RWPE1 (cell line): ENCODE results near the gene TMPRSS11D.

Experiments used
- CTCF ChIA-PET: fragments of 350-600 bp; sonication (Branson Sonifier 250); formaldehyde crosslinking; extraction: SDS; loops from one replicate; lab custom pipeline; 2021; lab: Yijun Ruan, JAX
- POLR2A ChIA-PET: fragments of 400-600 bp; formaldehyde crosslinking; extraction: SDS; loops from one replicate; lab custom pipeline; 2020; ENCODE audit warnings: antibody characterized with exemption; ENCODE audit not compliant: low non-redundant PET; lab: Yijun Ruan, JAX
- DNase-seq: peaks from one replicate; pipeline ENCODE4 v3.0.0; 2012; ENCODE audit warnings: low spot score
- H3K27ac ChIP-seq: fragments of 450-650 bp; 2 replicates; pipeline ENCODE4 v1.5.1; 2017
- CTCF ChIP-seq: fragments of 450-650 bp; conservative IDR thresholded peaks from 2 replicates; pipeline ENCODE4 v1.5.1; 2017; ENCODE audit warnings: low read depth, mild to moderate bottlenecking

The TMPRSS11D gene

GRCh38 chr4:67779631-67780030 is 104.2 kb downstream of the TMPRSS11D start:
- CTCF ChIA-PET, result interaction anchor here (0.6 to 1.5 kb wide), 3 partner anchors 8 to 73 kb away, joined by 3 to 4 read pairs (median 3); no protein-coding TSS in a partner anchor
- H3K27ac ChIP-seq, result no peak overlapping the region
- POLR2A ChIA-PET, result no interaction called here
- no peak for TF ChIP-seq CTCF
- DNase-seq, result peak; percentile 68

GRCh38 chr4:67776746-67777145 is 107.1 kb downstream of the TMPRSS11D start:
- TF ChIP-seq CTCF, result no peak
- POLR2A ChIA-PET, result no interaction called here
- DNase-seq, result no peak
- CTCF ChIA-PET, result interaction anchor here (1.1 kb wide), 1 partner anchor 30 kb away, joined by 3 read pairs; no protein-coding TSS in a partner anchor
- no peak overlapping the region for H3K27ac ChIP-seq
